Body of pancreas (tissue), 4 donors: ENCODE results near the gene FUT3. TPM values are rescaled to one million over a fixed set of nuclear protein-coding genes. Genes with fewer than 3 reads are reported as not detected.
"Not testable (repeated sequence)": the region's sequence is repeated elsewhere in the genome, so short reads cannot be mapped to it uniquely, and the experiment has no call there.

Source experiments
- ATAC-seq: fragments of 150-250 bp; one replicate; pipeline ENCODE4 v1.9.1; 2016
- DNase-seq, 4 donors: peaks; one replicate each; pipeline ENCODE4 v3.0.0-alpha.2; 2019
- H3K27ac ChIP-seq, 4 donors: fragments of 200-600 bp; sonication (generic); 1 replicate in 3 of 4; 2 replicates in 1 of 4; pipeline versions ENCODE4 v1.5.1 to v1.6.1; 2016 to 2019; ENCODE audit warnings: mild to moderate bottlenecking in 1 of 4, mixed read lengths in 1 of 4, moderate library complexity in 1 of 4
- H3K27me3 ChIP-seq, 2 donors: fragments of 200-600 bp; sonication (generic); one replicate each; pipeline ENCODE4 v1.6.0; 2016; ENCODE audit warnings: mild to moderate bottlenecking in 1 of 2
- H3K36me3 ChIP-seq, 2 donors: fragments of 200-600 bp; sonication (generic); replicated peaks in 1 of 2; 2 replicates each; pipeline ENCODE4 v1.5.1; 2016; ENCODE audit warnings: low read depth in 2 of 2; ENCODE audit not compliant: insufficient read depth in 1 of 2
- H3K4me1 ChIP-seq: fragments of 200-600 bp; sonication (generic); one replicate; pipeline ENCODE4 v1.6.0; 2016
- H3K4me3 ChIP-seq, 2 donors: fragments of 200-600 bp; sonication (generic); 1 replicate in 1 of 2; 2 replicates in 1 of 2; pipeline ENCODE4 v1.5.1; 2016 to 2019
- H3K9me3 ChIP-seq, 3 donors: fragments of 200-600 bp; sonication (generic); 1 replicate in 2 of 3; 2 replicates in 1 of 3; pipeline ENCODE4 v1.5.1; 2016
- POLR2A ChIP-seq, 3 donors: fragments of 450-650 bp; IDR thresholded peaks; one replicate each; pipeline ENCODE4 v1.6.1; 2016; ENCODE audit warnings: antibody characterized with exemption in 3 of 3, mild to moderate bottlenecking in 2 of 3
- WGBS, 2 donors: methylation state at CpG; one replicate each; pipeline ENCODE4 v1.1.5; 2017; 5-methylcytosine and 5-hydroxymethylcytosine counted together
- intact Hi-C: fragments of 100-400 bp; cut with DNase I; formaldehyde crosslinking; loops from one replicate; pipeline ENCODE4 v1.15.1; 2023
- total RNA-seq, 2 donors: library from RNA; depleted of rRNA; stranded (reverse); fragments of >200 nt; gene quantifications; one replicate each; pipeline ENCODE4 v1.1.0, GENCODE V29; 2016
- TF ChIP-seq, protein P1 (sequence below), 7 experiments: fragments of 450-650 bp in 4 of 7; fragments of 200-600 bp in 3 of 7; sonication (generic) in 3 of 7; IDR thresholded peaks; one replicate each; pipeline ENCODE4 v1.5.1; 2016 to 2019; ENCODE audit warnings: antibody characterized with exemption in 7 of 7

Gene FUT3
- total RNA-seq, 2 donors from 2014 or later: 5.7 to 9.2 TPM

DNA sequence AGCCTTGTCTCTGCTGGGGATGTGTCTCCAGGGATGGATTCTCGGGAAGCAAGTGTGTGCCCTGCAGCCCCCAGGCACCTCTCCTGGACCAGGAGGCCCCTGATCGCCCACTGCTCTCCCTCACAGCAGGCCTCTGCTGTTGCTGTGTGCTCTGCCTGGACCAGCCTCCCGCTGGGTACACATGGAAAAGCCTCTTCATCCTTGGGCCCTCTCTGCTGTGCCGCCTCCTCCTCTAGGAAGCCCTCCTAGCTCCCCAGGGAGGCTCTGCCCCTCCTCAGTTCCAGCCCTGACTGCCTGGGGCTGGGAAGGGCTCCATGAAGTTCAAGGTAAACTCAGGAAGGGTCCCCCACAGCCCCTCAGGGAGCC is 40.3 kb upstream of the FUT3 start:
- intact Hi-C loops: loop anchor here (5.0 kb wide), 1 partner anchor 84 kb away; the partner anchor contains the start of gene NRTN
- WGBS, 2 donors: 49 to 90% methylated on average over 3 to 4 of the region's 4 CpGs
- TF ChIP-seq, protein P1, sequence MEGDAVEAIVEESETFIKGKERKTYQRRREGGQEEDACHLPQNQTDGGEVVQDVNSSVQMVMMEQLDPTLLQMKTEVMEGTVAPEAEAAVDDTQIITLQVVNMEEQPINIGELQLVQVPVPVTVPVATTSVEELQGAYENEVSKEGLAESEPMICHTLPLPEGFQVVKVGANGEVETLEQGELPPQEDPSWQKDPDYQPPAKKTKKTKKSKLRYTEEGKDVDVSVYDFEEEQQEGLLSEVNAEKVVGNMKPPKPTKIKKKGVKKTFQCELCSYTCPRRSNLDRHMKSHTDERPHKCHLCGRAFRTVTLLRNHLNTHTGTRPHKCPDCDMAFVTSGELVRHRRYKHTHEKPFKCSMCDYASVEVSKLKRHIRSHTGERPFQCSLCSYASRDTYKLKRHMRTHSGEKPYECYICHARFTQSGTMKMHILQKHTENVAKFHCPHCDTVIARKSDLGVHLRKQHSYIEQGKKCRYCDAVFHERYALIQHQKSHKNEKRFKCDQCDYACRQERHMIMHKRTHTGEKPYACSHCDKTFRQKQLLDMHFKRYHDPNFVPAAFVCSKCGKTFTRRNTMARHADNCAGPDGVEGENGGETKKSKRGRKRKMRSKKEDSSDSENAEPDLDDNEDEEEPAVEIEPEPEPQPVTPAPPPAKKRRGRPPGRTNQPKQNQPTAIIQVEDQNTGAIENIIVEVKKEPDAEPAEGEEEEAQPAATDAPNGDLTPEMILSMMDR (IDR thresholded peaks at IDR 0.05): no peak
- no peak for TF ChIP-seq POLR2A (IDR thresholded peaks at IDR 0.05)
- Histone ChIP-seq H3K27ac (no peak overlapping the region), H3K27me3 (no peaks in the 10 kb centered on the region), H3K4me3 (no peak overlapping the region), H3K9me3 (no peaks in the 10 kb centered on the region), H3K36me3 (peaks cover 4 to 5% of the 10 kb centered on the region in 2 donors), H3K4me1 (peaks cover 4% of the 10 kb centered on the region)
- DNase-seq (no peak), ATAC-seq (no peak)

DNA sequence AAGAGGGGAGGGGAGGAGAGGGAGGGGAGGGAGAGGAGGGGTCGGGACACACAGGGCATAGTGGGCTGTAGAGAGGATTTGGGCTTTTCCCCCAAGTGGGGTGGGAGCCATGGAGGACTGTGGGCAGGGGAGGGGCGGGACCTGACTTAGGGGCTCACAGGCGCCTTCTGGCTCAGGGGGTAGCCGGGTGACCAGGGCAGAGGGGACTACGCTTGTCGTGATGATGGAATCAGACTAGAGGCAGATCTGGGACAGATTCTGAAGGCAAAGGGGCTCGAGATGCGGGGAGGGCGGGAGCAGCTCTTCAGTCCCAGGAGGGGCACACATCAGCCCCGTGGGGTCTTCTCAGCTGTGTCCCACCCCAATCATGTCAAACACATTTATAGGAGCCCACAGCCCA is 38.9 kb upstream of the FUT3 start:
- Histone ChIP-seq H3K4me1 (peaks cover 4% of the 10 kb centered on the region), H3K27me3 (no peaks in the 10 kb centered on the region), H3K36me3 (no peaks in the 10 kb centered on the region), H3K27ac (no peak overlapping the region), H3K4me3 (no peak overlapping the region), H3K9me3 (no peaks in the 10 kb centered on the region)
- ATAC-seq (no peak), DNase-seq (no peak)
- intact Hi-C loops: loop anchor here (5.0 kb wide), 1 partner anchor 83 kb away; the partner anchor contains the start of gene NRTN
- TF ChIP-seq, protein P1 (IDR thresholded peaks at IDR 0.05): no peak
- no peak for TF ChIP-seq POLR2A (IDR thresholded peaks at IDR 0.05)
- 45 to 53% methylated on average over 8 to 10 of the region's 10 CpGs for whole genome bisulfite sequencing, 2 donors

DNA sequence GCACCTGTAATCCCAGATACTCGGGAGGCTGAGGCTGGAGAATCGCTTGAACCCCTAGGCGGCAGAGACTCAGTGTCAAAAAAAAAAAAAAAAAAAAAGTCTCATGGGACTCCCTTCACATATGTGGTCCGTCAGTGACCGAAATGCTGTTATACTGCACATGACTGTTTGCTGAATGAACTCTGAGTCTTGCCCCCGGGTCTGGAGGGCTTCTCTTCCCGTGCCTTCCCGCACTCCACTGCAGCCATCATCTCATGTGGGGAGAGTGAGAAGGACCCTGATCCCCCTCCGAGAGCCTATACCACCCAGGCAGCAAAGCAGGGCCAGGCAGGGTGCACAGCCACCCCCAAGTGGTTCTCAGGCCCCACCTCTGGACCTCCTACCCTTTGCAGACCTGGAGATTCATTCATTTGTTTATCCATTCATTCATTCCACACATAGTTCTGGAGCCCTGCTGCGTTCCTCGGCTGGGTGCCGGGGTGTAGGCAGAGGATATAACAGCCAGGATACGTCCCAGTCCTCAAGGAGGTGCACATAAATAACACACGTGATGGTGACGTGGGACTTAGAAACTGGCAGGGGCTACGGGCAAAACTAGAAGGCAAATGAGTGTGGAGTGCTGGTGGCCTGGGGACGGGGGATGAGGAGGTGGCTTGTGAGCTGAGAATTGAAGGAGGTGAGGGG is 38.2 kb upstream of the FUT3 start:
- ATAC-seq: no peak
- Histone ChIP-seq H3K27me3 (no peaks in the 10 kb centered on the region), H3K36me3 (no peaks in the 10 kb centered on the region), H3K9me3 (no peaks in the 10 kb centered on the region), H3K27ac (no peak overlapping the region), H3K4me3 (no peak overlapping the region), H3K4me1 (peaks cover 4% of the 10 kb centered on the region)
- TF ChIP-seq POLR2A (IDR thresholded peaks at IDR 0.05): no peak
- TF ChIP-seq, protein P1 (IDR thresholded peaks at IDR 0.05): no peak
- intact Hi-C loops: no loop called here
- 46 to 63% methylated on average over 17 of the region's 17 CpGs for WGBS, 2 donors
- no peak for DNase-seq

DNA sequence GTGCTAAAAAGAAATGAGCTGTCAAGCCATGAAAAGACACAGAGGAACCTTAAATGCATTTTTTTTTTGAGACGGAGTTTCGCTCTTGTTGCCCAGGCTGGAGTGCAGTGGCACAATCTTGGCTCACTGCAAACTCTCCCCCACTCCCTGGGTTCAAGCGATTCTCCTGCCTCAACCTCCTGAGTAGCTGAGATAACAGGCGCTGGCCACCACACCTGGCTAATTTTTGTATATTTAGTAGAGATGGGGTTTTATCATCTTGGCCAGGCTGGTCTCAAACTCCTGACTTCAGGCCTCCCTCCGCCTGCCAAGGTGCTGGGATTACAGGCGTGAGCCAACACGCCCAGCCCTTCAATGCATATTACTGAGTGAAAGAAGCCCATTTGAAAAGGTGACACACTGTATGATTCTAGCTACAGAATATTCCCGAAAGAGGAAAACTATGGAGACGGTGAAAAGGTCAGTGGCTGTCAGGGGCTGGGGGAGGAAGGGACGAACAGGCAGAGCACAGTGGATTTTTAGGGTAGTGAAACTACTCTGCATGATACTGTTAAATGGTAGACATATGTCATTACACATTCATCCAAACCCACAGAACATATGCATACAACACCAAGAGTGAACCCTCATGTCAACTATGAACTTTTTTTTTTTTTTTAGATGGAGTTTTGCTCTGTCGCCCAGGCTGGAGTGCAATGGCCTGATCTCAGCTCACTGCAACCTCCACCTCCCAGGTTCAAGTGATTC is 33.0 kb upstream of the FUT3 start:
- H3K36me3 ChIP-seq, H3K4me1 ChIP-seq, DNase-seq, intact Hi-C loops, H3K9me3 ChIP-seq, H3K27ac ChIP-seq, H3K4me3 ChIP-seq, ATAC-seq, H3K27me3 ChIP-seq: not testable (repeated sequence)
- 70 to 79% methylated on average over 11 of the region's 11 CpGs for WGBS, 2 donors

DNA sequence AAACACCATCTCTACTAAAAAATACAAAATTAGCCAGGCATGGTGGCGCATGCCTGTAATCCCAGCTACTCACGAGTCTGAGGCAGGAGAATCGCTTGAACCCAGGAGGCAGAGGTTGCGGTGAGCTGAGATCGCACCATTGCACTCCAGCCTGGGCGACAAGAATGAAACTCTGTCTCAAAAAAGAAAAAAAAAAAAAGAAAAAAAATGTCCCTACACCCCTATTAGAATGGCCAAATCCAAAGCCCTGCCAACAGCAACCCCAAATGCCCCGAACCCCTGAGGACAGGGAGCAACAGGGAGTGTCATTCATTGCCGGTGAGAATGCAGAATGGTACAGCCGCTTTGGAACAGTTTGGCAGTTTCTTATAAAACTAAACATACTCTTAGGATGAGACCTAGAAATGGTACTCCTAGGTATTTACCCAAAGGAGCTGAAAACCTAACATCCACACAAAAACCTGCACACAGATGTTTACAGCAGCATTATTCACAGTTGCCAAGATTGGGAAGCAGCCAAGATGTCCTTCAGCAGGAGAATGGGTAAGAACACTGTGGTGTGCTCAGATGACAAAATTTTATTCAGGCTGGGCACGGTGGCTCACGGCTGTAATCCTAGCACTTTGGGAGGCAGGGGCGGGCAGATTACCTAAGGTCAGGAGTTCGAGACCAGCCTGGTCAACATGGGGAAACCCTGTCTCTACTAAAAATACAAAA is 32.1 kb upstream of the FUT3 start:
- H3K9me3 ChIP-seq, H3K27me3 ChIP-seq, H3K36me3 ChIP-seq, intact Hi-C loops, H3K4me3 ChIP-seq, DNase-seq, H3K4me1 ChIP-seq, H3K27ac ChIP-seq, ATAC-seq: not testable (repeated sequence)
- 59 to 67% methylated on average over 13 of the region's 13 CpGs for WGBS, 2 donors
